Effector memory CD8-positive, alpha-beta T cell (primary cell): ENCODE data around the gene LURAP1L.

ENCODE experiments used
- ATAC-seq: fragments of 150-1000 bp; cut with Tn5 transposase; replicated peaks from 2 replicates; pipeline ENCODE4 v1.10.0; 2021; ENCODE audit warnings: mild to moderate bottlenecking, moderate library complexity
- DNase-seq, 3 experiments: peaks; one replicate each; pipeline ENCODE4 v3.0.0; 2021
- H3K27ac Mint-ChIP-seq, 2 donors: one replicate each; pipeline ENCODE4 v1.8.0; 2022; ENCODE audit warnings: mild to moderate bottlenecking in 2 of 2, mixed read lengths in 2 of 2, moderate library complexity in 2 of 2
- H3K27me3 Mint-ChIP-seq, 2 donors: one replicate each; pipeline ENCODE4 v1.8.0; 2022; ENCODE audit warnings: mixed read lengths in 2 of 2
- H3K36me3 Mint-ChIP-seq: one replicate; pipeline ENCODE4 v1.8.0; 2022; ENCODE audit warnings: mild to moderate bottlenecking, moderate library complexity, mixed read lengths; ENCODE audit not compliant: insufficient read depth
- H3K4me1 Mint-ChIP-seq, 2 donors: one replicate each; pipeline ENCODE4 v1.8.0; 2022; ENCODE audit warnings: low read depth in 2 of 2, mixed read lengths in 2 of 2
- H3K4me3 Mint-ChIP-seq, 2 donors: one replicate each; pipeline ENCODE4 v1.8.0; 2022; ENCODE audit warnings: mild to moderate bottlenecking in 2 of 2, mixed read lengths in 2 of 2, moderate library complexity in 2 of 2
- H3K9me3 Mint-ChIP-seq, 2 donors: one replicate each; pipeline ENCODE4 v1.8.0; 2022; ENCODE audit warnings: mixed read lengths in 2 of 2

LURAP1L gene

DNA sequence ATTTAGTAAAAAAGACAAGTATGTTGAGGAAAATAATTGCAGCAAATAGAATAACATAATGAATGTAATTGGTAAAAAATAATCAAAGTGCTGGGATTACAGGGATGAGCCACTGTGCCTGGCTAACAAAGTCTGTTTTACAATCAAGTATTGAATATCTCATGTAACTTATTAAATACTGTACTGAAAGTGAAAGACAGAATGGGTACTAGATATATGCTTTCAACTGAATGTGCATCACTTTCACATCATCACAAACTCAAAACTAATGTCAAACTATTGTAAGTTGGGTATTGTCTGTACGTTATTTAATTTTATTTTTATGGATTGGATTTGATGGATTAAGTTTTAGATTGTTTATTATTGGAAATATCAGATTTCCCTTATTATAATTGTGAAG is 58.9 kb downstream of the LURAP1L start:
- no peaks in the 10 kb centered on the region for H3K36me3 Mint-ChIP-seq
- H3K4me1 Mint-ChIP-seq = no peaks in the 10 kb centered on the region
- no peak overlapping the region for H3K4me3 Mint-ChIP-seq
- no peaks in the 10 kb centered on the region for H3K27me3 Mint-ChIP-seq
- no peak for ATAC-seq
- H3K9me3 Mint-ChIP-seq = peaks cover 6 to 16% of the 10 kb centered on the region in 2 donors
- no peak overlapping the region for H3K27ac Mint-ChIP-seq
- no peak for DNase-seq

DNA sequence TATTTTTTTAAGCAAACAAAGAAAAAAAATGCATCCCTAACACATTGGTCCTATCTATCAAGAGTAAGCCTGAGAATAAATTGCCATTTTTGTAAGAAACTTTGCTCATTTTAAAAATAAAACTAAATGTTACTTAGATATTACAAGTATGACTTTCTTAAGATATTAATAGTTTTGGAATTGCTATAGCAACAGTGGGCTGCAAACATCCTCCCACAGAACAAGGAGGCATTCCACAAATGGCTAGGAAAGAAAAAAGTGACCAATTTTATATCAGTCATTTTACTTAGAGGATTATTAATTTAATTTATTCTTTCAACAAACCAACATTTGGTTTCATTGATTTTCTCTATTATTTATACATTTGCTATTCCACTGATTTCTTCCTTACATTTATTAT is 63.7 kb downstream of the LURAP1L start:
- Mint-ChIP-seq H3K27me3 (no peaks in the 10 kb centered on the region), H3K4me3 (no peak overlapping the region)

GRCh38 chr9:12843735-12844134 is 68.9 kb downstream of the LURAP1L start:
- H3K27me3 Mint-ChIP-seq = no peaks in the 10 kb centered on the region
- H3K9me3 Mint-ChIP-seq = peaks cover 0 to 16% of the 10 kb centered on the region in 2 donors
- H3K4me1 Mint-ChIP-seq = no peaks in the 10 kb centered on the region
- H3K27ac Mint-ChIP-seq = no peak overlapping the region
- DNase-seq (no peak), ATAC-seq (no peak)
- no peak overlapping the region for H3K4me3 Mint-ChIP-seq
- no peaks in the 10 kb centered on the region for H3K36me3 Mint-ChIP-seq

More for the DNA sequence above, 63.7 kb downstream of the LURAP1L start:
- DNase-seq (no peak), ATAC-seq (no peak)
- H3K9me3 Mint-ChIP-seq = peaks cover 4 to 16% of the 10 kb centered on the region in 2 donors
- no peaks in the 10 kb centered on the region for H3K36me3 Mint-ChIP-seq
- H3K27ac Mint-ChIP-seq = no peak overlapping the region
- no peaks in the 10 kb centered on the region for H3K4me1 Mint-ChIP-seq

DNA sequence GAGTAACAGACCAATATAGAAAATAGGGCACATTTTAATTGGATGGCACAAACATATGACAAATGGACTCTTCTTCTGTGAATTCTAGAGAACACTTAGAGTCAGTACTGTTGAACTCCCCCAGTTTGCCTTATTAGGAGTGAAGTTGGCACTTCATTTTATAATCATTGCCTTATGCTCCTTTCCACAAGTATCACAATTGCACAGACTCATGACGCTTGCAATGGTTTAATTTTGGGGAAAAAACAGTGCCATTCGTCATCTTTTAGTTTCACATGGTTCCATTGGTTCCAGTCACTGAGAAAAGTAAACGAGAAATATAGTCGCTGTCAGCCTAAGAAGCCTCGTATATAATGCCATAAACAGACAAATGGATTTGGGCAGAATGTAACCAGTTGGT is 71.2 kb downstream of the LURAP1L start:
- H3K36me3 Mint-ChIP-seq = no peaks in the 10 kb centered on the region
- DNase-seq (no peak), ATAC-seq (no peak)
- H3K4me1 Mint-ChIP-seq = no peaks in the 10 kb centered on the region
- H3K27me3 Mint-ChIP-seq = no peaks in the 10 kb centered on the region
- no peak overlapping the region for H3K4me3 Mint-ChIP-seq
- H3K27ac Mint-ChIP-seq = no peak overlapping the region
- H3K9me3 Mint-ChIP-seq = peaks cover 0 to 22% of the 10 kb centered on the region in 2 donors

DNA sequence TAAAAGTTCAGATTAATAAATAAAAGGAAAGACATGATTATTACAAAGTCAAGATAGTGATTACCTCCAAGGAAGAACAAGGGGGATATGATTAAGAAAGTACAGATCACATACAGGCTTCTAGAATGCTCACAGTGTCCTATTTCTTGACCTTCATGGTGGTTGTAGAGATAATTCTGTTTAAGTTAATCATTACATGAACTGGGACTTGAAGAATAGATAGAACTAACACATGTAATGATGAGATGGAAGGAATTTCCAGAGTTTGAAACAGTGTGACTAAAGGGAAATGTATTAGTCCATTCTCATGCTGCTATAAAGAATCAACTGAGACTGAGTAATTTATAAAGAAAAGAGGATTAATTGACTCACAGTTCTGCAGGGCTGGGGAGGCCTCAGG is 72.7 kb downstream of the LURAP1L start:
- H3K9me3 Mint-ChIP-seq = peaks cover 3 to 28% of the 10 kb centered on the region in 2 donors
- no peak for DNase-seq
- H3K4me3 Mint-ChIP-seq = no peak overlapping the region
- H3K27me3 Mint-ChIP-seq = no peaks in the 10 kb centered on the region
- no peak overlapping the region for H3K27ac Mint-ChIP-seq
- H3K36me3 Mint-ChIP-seq = no peaks in the 10 kb centered on the region
- ATAC-seq = no peak
- H3K4me1 Mint-ChIP-seq = no peaks in the 10 kb centered on the region

DNA sequence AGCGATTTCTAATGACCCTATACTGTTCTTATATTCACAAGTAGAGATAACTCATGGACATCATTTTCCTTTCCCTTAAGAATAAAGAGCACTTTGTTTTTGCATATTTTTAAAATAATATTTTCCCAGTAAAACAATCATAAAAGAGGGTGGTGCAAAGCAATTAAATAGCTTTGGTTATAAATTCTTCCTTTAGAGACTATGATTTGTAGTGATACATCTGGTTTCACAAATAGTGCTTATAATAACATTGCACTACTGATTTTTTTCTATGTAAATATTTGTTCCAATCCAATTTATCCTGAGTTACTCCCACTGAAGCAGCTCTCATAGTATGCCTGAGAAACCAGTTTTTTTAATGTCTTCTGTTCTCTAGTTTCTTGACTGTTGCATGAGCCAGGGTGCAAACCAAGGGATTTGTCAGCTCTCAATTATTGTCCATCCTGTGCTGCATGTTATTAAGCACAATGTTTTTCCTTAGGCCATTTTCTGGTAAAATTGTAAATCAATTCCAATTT is 74.7 kb downstream of the LURAP1L start:
- ATAC-seq = no peak

GRCh38 chr9:12851341-12852090 is 76.7 kb downstream of the LURAP1L start:
- ATAC-seq = no peak
- no peak for DNase-seq
- H3K4me3 Mint-ChIP-seq = no peak overlapping the region
- H3K27me3 Mint-ChIP-seq = no peaks in the 10 kb centered on the region
- H3K4me1 Mint-ChIP-seq = no peaks in the 10 kb centered on the region
- peaks cover 7 to 29% of the 10 kb centered on the region in 2 donors for H3K9me3 Mint-ChIP-seq
- no peaks in the 10 kb centered on the region for H3K36me3 Mint-ChIP-seq
- H3K27ac Mint-ChIP-seq = no peak overlapping the region

More for the DNA sequence above, 74.7 kb downstream of the LURAP1L start:
- Mint-ChIP-seq H3K4me1 (no peaks in the 10 kb centered on the region), H3K4me3 (no peak overlapping the region), H3K27ac (no peak overlapping the region), H3K36me3 (no peaks in the 10 kb centered on the region), H3K27me3 (no peaks in the 10 kb centered on the region), H3K9me3 (peaks cover 5 to 24% of the 10 kb centered on the region in 2 donors)
- no peak for DNase-seq

GRCh38 chr9:12853051-12853450 is 78.2 kb downstream of the LURAP1L start:
- Mint-ChIP-seq H3K4me3 (no peak overlapping the region), H3K9me3 (peaks cover 9 to 29% of the 10 kb centered on the region in 2 donors), H3K36me3 (no peaks in the 10 kb centered on the region), H3K27ac (no peak overlapping the region), H3K27me3 (no peaks in the 10 kb centered on the region), H3K4me1 (no peaks in the 10 kb centered on the region)
- no peak for ATAC-seq
- no peak for DNase-seq

DNA sequence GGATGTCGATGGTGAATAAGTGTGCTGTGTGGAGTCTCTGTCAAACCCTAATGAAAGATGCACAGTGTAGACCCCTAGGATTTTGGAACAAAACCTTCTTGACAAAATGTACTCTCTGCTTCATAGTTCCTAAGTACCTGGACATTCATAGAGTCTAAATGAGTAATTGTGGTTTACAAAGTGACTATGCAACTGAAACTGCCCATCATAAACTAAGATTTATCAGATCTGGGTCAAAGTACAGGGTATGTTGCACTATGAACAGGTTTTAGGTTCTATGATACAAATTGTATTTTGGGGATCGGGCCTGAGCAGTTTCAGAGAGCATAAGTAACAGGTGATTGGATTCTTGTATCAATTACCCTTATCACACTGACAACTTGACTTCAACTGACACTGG is 79.4 kb downstream of the LURAP1L start:
- Mint-ChIP-seq H3K4me3 (no peak overlapping the region), H3K4me1 (no peaks in the 10 kb centered on the region), H3K9me3 (peaks cover 10 to 29% of the 10 kb centered on the region in 2 donors), H3K27me3 (no peaks in the 10 kb centered on the region), H3K27ac (no peak overlapping the region), H3K36me3 (no peaks in the 10 kb centered on the region)
- no peak for ATAC-seq
- no peak for DNase-seq

GRCh38 chr9:12855066-12855465 is 80.2 kb downstream of the LURAP1L start:
- no peak for ATAC-seq
- Mint-ChIP-seq H3K27me3 (no peaks in the 10 kb centered on the region), H3K36me3 (no peaks in the 10 kb centered on the region), H3K9me3 (peaks cover 10 to 29% of the 10 kb centered on the region in 2 donors), H3K27ac (no peak overlapping the region), H3K4me1 (no peaks in the 10 kb centered on the region), H3K4me3 (no peak overlapping the region)
- no peak for DNase-seq

DNA sequence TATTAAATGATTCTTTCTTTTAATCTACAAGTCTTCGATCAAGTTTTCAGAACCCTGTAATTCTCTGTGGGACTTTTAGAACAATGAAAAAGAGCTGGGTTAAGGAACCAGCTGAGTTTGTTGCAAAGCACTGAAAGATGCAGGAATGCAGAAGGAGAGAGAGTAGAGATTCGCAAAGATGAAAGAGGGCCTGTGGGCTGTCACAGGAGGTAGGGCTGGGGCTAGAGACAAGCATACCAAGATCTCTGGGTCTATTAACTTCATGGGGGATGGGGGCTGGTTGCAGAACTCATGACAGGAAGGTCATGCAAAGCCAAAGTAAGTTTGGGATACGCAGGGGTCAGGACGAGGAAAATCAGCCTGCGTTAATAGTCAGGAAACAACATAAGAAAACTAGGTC is 81.8 kb downstream of the LURAP1L start:
- H3K27ac Mint-ChIP-seq = no peak overlapping the region
- no peak for ATAC-seq
- H3K4me1 Mint-ChIP-seq = no peaks in the 10 kb centered on the region
- H3K27me3 Mint-ChIP-seq = no peaks in the 10 kb centered on the region
- no peaks in the 10 kb centered on the region for H3K36me3 Mint-ChIP-seq
- no peak for DNase-seq
- H3K4me3 Mint-ChIP-seq = no peak overlapping the region
- peaks cover 10 to 17% of the 10 kb centered on the region in 2 donors for H3K9me3 Mint-ChIP-seq

GRCh38 chr9:12859704-12860251 is 85.0 kb downstream of the LURAP1L start:
- H3K4me1 Mint-ChIP-seq = no peaks in the 10 kb centered on the region
- no peak overlapping the region for H3K27ac Mint-ChIP-seq
- peaks cover 7 to 16% of the 10 kb centered on the region in 2 donors for H3K9me3 Mint-ChIP-seq
- H3K27me3 Mint-ChIP-seq = no peaks in the 10 kb centered on the region
- no peaks in the 10 kb centered on the region for H3K36me3 Mint-ChIP-seq
- no peak for ATAC-seq
- DNase-seq = no peak
- H3K4me3 Mint-ChIP-seq = no peak overlapping the region

- no peak overlapping the region for H3K4me3 Mint-ChIP-seq
- no peak overlapping the region for H3K27ac Mint-ChIP-seq
- no peaks in the 10 kb centered on the region for H3K4me1 Mint-ChIP-seq
- no peaks in the 10 kb centered on the region for H3K27me3 Mint-ChIP-seq
- no peaks in the 10 kb centered on the region for H3K36me3 Mint-ChIP-seq
- H3K9me3 Mint-ChIP-seq = peaks cover 7 to 22% of the 10 kb centered on the region in 2 donors
- DNase-seq = no peak
- no peak for ATAC-seq
Observed at GRCh38 chr9:12860998-12861397, 86.2 kb downstream of the LURAP1L start.
